HG02588 (cell line): ENCODE data around the gene SUPT7L.

Experiments
- ATAC-seq: cut with Tn5 transposase; IDR thresholded peaks from one replicate; pipeline ENCODE4 v1.9.1; 2021; ENCODE audit warnings: mild to moderate bottlenecking, moderate library complexity; ENCODE audit not compliant: unreplicated experiment

Gene SUPT7L, protein sequence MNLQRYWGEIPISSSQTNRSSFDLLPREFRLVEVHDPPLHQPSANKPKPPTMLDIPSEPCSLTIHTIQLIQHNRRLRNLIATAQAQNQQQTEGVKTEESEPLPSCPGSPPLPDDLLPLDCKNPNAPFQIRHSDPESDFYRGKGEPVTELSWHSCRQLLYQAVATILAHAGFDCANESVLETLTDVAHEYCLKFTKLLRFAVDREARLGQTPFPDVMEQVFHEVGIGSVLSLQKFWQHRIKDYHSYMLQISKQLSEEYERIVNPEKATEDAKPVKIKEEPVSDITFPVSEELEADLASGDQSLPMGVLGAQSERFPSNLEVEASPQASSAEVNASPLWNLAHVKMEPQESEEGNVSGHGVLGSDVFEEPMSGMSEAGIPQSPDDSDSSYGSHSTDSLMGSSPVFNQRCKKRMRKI

GRCh38 chr2:27663285-27664153 is at the start of gene SUPT7L, which contains the start of gene SLC4A1AP:
SUPT7L (minus strand) TSS chr2:27663614; CDS start chr2:27662192, 1,422 bp downstream.
SLC4A1AP (plus strand) TSS chr2:27663889; CDS start chr2:27663915, 26 bp downstream.
- ATAC-seq, result peak; percentile 63

DNA sequence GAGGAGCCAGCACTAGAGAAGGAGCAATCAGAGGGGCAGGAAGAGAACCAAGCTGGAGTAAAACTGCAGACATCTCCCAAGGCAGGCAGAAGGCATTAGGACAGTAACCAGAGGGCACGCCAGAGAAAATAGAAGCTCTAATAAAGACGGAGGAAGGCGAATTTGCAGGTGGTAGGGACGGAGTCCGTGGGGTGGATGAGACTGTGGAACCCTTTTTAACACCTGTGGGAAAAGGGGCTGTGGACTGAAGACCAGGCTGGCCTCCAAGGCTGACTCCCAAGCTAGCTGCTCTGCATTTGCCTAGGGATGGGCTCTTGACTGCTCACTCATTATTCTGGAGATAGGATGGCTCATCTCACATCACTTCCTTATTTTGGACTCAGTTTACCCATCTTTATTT is 49.8 kb upstream of the SUPT7L start:
- no peak for ATAC-seq

DNA sequence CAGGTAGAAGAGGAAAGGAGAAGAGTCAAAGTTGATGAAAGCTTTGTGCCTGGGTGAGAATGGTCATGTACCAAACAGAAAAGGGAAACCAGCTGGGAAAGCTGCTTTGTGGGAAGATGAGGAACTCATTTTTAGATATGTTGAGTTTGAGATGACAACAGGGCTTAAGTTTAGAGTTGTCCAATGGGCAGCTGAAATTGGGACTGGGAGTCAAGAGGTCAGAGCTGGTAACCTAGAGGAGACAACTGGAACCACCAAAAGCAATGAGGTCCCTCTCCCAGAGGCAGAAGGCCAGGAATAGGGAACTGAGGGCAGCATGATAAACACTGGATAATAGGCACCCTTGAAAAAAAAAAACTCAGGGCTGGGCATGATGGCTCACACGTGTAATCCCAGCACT is 49.1 kb upstream of the SUPT7L start:
- ATAC-seq, result no peak

DNA sequence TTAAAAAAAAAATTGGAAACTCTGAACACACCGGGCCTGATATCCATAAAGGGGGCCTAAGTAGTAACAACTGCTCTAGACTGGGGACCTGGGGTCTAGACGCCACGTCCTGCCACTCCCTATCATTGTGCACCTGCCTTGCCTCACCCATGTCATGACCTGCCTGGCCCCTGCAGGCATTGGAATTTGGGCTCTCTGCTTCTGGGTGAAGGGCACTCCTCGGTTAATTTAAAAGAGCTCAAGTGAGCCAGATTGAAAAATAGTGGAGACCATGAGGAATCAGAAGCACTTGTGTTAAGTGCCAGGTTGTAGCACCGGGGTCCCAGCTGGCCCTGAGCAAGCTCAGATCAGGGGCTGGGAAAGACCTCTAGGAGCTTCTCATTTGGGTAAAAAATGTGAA is 48.4 kb upstream of the SUPT7L start:
- ATAC-seq, result no peak

DNA sequence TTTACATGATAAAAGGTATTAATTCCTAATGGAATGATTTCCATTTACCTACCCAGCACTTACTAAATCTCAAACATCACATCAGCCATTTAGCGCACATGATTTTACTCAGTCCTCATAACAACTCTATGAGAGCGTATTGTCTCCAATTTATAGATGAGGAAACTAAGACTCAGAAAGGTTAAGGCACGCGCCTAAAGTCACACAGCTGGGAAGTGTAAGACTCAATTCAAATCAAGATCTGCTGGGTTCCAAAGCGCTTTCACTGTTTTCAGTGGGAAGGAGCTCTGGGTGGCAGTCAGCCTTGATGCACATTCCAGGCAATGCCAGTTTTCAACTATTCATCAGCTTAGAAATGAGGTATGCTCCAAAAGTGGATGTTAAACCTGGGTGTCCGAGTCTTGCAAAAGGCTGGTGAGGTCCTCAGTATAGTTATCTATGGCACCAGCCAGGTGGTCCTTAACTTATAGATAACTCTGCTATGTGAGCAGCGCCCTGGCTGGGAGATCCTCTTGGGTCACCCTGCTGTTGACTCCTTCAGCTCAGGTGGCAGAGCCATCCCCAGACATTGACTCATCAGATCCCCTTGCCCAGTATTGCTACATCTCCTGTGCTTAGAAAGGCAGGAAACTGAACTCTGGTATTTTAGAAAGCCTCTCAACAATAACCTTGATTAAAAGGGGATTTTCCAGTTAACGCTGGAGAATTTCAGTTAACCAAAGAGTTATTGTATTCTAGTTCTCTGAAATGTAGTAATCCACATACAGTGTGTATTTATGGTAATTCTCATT is 47.4 kb upstream of the SUPT7L start:
- no peak for ATAC-seq

GRCh38 chr2:27709960-27710575 is 46.7 kb upstream of the SUPT7L start:
- no peak for ATAC-seq

- ATAC-seq, result no peak
These were observed 45.9 kb upstream of the SUPT7L start for GRCh38 chr2:27709326-27709725.

GRCh38 chr2:27708666-27709065 is 45.3 kb upstream of the SUPT7L start:
- no peak for ATAC-seq

- ATAC-seq, result no peak
These were observed 44.8 kb upstream of the SUPT7L start for GRCh38 chr2:27708257-27708654.

- ATAC-seq, result no peak
These were observed 44.2 kb upstream of the SUPT7L start for GRCh38 chr2:27707462-27708256.

DNA sequence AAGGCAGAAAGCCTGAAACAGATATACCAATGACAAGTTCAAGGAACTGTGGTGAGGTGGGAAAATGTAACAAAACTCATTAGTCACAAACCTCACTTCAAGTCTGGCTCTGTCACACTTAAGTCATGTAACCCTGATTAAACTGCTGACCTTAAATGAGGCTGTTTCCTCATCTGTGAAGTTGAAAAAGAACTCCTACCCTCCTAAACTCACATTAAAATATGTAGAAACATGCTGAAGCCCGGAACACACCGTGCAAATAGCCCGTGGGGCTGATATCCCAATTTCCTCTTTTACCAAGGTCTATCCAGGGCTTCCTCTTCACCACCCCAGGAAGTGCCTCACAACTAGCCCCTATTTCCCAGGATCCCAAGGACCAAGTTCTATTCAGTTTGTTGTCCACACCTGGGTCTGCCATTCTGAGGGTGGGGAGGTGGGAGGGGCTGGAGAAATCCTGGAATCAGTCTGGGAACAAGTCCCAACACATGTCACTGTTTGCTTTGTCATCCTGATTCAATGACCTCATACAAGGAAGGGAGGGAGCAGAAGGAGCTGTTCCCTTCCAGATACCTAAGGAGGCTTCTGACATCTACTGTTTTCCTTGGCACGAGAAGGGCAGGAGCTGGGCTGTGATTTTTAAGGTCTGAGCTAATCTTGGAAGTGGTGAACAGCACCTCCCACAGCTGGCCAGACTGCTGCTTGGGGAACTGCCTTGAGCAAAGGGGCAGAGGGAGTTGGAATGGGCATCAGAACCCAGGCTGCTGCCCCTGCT is 42.6 kb upstream of the SUPT7L start:
- ATAC-seq, result no peak

DNA sequence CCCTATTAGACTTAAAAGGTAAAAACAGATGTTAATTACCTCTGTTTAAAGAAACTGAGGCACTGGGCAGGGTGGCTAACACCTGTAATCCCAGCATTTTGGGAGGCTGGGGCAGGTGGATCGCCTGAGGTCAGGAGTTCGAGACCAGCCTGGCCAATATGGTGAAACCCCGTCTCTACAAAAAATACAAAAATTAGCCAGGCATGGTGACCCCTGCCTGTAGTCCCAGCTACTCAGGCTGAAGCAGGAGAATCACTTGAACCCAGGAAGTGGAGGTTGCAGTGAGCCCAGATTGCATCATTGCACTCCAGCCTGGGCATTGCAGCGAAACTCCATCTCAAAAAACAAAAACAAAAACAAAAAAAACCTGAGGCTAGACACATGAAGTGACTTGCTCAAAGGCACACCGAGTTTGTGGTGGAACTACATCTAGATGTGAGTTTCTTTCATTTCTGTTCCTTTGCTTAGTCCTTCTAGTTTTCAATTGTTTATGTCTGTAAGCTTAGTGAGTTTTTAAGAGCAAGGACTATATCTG is 41.0 kb upstream of the SUPT7L start:
- ATAC-seq, result no peak

DNA sequence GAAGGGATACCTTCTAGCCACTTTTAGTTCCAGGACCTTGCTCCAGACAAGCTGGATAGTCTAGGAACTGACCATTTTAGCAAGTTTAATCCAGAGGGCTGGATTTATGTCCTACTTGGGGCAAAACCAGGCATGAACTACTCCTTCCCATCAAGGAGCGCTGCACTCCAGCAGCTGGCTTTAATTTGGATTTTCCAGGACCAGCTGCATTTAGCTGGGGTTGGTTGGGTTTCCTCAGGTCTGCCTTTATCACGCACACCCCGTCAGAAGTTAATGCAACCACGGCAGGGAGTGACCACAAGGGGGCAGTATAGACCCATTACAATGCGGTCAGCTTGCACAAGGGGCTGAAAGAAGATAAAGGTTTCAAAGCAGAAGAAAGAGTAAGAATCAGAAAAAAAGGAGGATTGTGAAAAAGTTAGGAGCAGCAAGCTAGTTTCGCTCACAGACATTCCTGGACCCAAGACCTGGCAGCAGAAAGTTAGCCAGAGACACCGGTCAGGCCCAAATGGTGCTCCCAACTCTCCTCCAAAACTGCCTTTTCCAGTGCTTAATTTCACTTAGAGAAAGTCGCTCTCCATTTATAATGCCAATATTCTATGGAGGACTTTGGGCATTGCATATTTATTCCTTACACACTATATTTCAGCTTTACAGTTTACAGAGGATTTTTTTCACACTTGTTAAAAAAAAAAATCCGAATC is 40.4 kb upstream of the SUPT7L start:
- ATAC-seq, result no peak

GRCh38 chr2:27702302-27702701 is 38.9 kb upstream of the SUPT7L start:
- no peak for ATAC-seq

DNA sequence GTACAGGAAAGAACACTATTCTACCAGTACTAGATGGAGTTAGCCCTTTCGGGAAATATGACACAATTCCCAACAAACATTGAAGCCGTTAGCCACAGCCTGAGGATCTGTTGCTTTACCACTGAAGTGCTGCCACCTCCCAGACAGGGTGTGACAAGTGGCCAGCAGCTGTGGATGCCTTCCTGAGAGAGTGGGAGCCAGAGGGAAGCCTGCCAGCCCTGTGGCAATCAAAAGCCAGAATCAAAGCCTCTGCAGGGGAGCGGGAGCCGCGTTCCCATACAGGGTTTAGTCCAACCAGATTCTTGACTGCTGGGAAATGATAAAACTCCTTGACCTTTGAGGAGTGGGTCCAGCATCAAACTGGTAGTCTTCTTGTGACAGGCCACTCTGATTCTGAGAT is 38.3 kb upstream of the SUPT7L start:
- no peak for ATAC-seq

- ATAC-seq, result no peak
These were observed 34.2 kb upstream of the SUPT7L start for GRCh38 chr2:27697660-27698059.

DNA sequence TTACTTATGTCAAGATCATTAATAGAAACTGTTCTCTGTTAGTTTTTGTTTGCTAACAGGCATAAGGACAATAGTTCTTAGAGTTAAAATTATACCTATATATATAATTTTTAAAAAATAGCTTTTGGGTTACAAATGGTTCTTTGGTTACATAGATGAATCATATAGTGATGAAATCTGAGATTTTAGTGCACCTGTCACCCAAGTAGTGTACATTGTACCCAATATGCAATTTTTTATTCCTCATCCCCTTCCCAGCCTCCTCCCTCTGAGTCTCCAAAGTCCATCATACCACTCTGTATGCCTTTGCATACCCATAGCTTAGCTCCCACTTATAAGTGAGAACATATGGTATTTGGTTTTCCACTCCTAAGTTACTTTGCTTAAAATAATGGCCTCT is 26.6 kb upstream of the SUPT7L start:
- no peak for ATAC-seq

GRCh38 chr2:27689424-27689823 is 26.0 kb upstream of the SUPT7L start:
- ATAC-seq, result no peak
